Peyer's patch (tissue), 4 donors: ENCODE results near the gene SF1. TPM values are rescaled to one million over a fixed set of nuclear protein-coding genes. Genes with fewer than 3 reads are reported as not detected.

Source experiments
- DNase-seq, 3 donors: peaks; one replicate each; pipeline ENCODE4 v3.0.0-alpha.2; 2017 to 2019
- H3K27ac ChIP-seq, 4 donors: fragments of 200-600 bp; sonication (generic); one replicate each; pipeline ENCODE4 v1.5.1; 2016 to 2019
- H3K27me3 ChIP-seq, 2 donors: fragments of 200-600 bp; sonication (generic); one replicate each; pipeline ENCODE4 v1.5.1; 2019
- H3K36me3 ChIP-seq, 3 donors: fragments of 200-600 bp; sonication (generic); one replicate each; pipeline ENCODE4 v1.5.1; 2016 to 2019
- H3K4me1 ChIP-seq, 4 donors: fragments of 200-600 bp; sonication (generic); one replicate each; pipeline ENCODE4 v1.5.1; 2016 to 2019
- H3K4me3 ChIP-seq, 4 donors: fragments of 200-600 bp; sonication (generic); 1 replicate in 3 of 4; 2 replicates in 1 of 4; pipeline ENCODE4 v1.5.1; 2016 to 2019; ENCODE audit warnings: mild to moderate bottlenecking in 1 of 4
- H3K9me3 ChIP-seq, 4 donors: fragments of 200-600 bp; sonication (generic); one replicate each; pipeline ENCODE4 v1.5.1; 2016 to 2019; ENCODE audit warnings: mild to moderate bottlenecking in 1 of 4
- POLR2A ChIP-seq, 2 donors: fragments of 450-650 bp; IDR thresholded peaks; one replicate each; pipeline ENCODE4 v1.5.1; 2017; ENCODE audit warnings: antibody characterized with exemption in 2 of 2, mild to moderate bottlenecking in 2 of 2, moderate library complexity in 2 of 2
- total RNA-seq, 4 donors: library from RNA; depleted of rRNA; stranded (reverse); fragments of >200 nt; gene quantifications; one replicate each; pipeline ENCODE4 v1.1.0, GENCODE V29; 2016
- TF ChIP-seq, protein P1 (sequence below), 6 experiments: fragments of 450-650 bp in 4 of 6; fragments of 200-600 bp in 2 of 6; sonication (generic) in 1 of 6; IDR thresholded peaks; one replicate each; pipeline ENCODE4 v1.5.1; 2017 to 2019; ENCODE audit warnings: antibody characterized with exemption in 6 of 6, mild to moderate bottlenecking in 3 of 6, moderate library complexity in 1 of 6

SF1 gene
- total RNA-seq, 4 donors from 2014 or later, result 247 to 621 (median 392) TPM

DNA sequence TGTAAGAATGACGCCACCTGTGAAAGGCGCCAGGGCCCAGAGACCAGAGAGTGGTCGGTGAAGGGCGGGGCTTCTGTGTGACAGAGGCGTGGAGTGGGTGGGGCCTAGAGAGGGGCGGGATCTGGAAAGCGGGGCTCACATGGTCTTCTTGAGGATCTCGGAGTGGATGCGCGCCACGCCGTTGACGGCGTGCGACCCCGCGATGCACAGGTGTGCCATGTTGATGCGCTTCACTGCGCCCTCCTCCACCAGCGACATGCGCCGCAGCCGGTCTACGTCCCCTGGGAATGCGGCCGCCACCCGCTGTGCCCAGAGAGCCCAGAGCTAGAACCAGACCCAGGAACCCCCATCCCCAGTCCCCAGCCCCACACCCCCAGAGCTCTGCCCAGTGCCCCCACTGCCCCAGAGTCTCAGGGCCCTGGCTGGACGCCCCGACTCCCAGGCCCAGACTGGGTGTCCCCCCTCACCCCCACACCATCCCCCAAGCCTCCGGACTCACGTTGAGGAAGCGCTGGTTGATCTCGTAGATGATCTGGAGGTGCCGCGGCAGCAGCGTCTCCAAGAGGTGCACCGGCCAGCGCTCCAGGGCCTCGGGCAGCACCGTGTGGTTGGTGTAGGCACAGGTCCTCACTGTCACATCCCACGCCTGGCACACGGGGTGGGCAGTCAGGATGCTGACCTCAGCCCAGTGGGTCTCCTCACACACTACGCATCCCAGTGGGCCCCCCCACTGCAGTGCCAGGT lies 24.8 kb downstream of the SF1 start:
- H3K27me3 ChIP-seq, result no peaks in the 10 kb centered on the region
- no peaks in the 10 kb centered on the region for H3K36me3 ChIP-seq
- no peak overlapping the region for H3K27ac ChIP-seq
- DNase-seq, result peak in 1 of 3 donors; percentile 27
- TF ChIP-seq, protein P1, sequence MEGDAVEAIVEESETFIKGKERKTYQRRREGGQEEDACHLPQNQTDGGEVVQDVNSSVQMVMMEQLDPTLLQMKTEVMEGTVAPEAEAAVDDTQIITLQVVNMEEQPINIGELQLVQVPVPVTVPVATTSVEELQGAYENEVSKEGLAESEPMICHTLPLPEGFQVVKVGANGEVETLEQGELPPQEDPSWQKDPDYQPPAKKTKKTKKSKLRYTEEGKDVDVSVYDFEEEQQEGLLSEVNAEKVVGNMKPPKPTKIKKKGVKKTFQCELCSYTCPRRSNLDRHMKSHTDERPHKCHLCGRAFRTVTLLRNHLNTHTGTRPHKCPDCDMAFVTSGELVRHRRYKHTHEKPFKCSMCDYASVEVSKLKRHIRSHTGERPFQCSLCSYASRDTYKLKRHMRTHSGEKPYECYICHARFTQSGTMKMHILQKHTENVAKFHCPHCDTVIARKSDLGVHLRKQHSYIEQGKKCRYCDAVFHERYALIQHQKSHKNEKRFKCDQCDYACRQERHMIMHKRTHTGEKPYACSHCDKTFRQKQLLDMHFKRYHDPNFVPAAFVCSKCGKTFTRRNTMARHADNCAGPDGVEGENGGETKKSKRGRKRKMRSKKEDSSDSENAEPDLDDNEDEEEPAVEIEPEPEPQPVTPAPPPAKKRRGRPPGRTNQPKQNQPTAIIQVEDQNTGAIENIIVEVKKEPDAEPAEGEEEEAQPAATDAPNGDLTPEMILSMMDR (IDR thresholded peaks at IDR 0.05), result no peak
- TF ChIP-seq POLR2A (IDR thresholded peaks at IDR 0.05), result no peak
- H3K4me3 ChIP-seq, result no peak overlapping the region
- H3K4me1 ChIP-seq, result no peaks in the 10 kb centered on the region
- no peaks in the 10 kb centered on the region for H3K9me3 ChIP-seq

DNA sequence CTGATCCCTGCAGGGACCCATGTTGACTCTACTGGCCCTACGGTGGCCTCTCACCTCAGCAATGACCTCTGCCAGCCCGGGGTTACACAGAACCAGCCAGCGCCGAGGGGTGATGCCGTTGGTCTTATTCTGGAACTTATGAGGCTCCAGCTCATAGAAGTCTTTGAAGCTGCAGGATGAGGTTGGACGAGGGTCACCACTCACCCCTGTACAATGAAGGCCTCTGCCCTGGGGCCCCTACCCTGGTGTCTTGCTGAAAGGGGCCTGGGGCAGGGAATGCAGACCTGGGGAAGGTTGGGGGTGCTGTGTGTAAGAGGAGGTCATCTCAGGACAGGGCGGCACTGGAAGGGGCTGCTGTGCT lies 25.3 kb downstream of the SF1 start:
- Histone ChIP-seq H3K27me3 (no peaks in the 10 kb centered on the region), H3K4me1 (no peaks in the 10 kb centered on the region), H3K9me3 (no peaks in the 10 kb centered on the region), H3K36me3 (no peaks in the 10 kb centered on the region), H3K27ac (no peak overlapping the region), H3K4me3 (no peak overlapping the region)
- TF ChIP-seq, protein P1 (IDR thresholded peaks at IDR 0.05), result no peak
- TF ChIP-seq POLR2A (IDR thresholded peaks at IDR 0.05), result no peak
- DNase-seq, result peak in 1 of 3 donors; percentile 34

DNA sequence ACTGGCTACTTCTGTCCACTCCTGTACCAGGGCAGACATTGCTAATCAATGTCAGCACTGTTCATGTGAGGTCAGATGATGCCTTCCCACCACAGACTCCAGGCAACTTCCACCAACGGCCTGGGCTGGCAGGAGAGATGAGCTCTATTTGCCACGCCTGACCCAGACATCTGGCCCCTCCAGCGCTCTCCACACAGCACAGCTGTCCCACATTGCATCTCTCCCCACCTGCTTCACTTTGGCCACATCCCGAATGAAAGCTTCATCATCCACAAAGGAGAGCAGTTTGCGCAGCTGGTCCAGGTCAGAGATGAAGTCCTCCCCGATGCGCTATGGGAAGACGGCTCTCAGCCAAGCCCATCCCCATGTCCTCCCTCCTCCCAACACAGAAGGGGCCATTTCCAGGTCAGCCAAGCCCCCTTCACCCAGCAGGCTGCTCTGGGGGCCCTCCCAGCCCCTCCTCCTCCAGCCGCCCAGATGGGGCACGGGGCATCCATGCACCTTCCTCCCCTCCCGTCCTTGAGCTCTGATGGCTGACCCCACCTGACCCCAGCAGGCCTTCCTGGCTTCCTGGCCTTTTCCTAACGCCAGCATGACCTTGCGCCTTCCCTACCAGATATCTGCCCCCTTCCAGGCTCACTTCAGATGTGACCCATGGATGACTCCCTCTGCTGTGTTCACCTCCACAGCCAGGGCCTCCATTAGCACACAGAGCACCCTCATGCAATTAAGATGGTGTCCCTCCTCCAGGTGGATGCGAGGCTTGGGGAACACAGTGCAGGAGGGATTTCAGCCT lies 26.0 kb downstream of the SF1 start:
- H3K4me3 ChIP-seq, result no peak overlapping the region
- DNase-seq, result peak in 1 of 3 donors; percentile 27
- H3K27ac ChIP-seq, result no peak overlapping the region
- no peaks in the 10 kb centered on the region for H3K27me3 ChIP-seq
- H3K4me1 ChIP-seq, result no peaks in the 10 kb centered on the region
- no peaks in the 10 kb centered on the region for H3K36me3 ChIP-seq
- no peak for TF ChIP-seq POLR2A (IDR thresholded peaks at IDR 0.05)
- TF ChIP-seq, protein P1 (IDR thresholded peaks at IDR 0.05), result no peak
- no peaks in the 10 kb centered on the region for H3K9me3 ChIP-seq

DNA sequence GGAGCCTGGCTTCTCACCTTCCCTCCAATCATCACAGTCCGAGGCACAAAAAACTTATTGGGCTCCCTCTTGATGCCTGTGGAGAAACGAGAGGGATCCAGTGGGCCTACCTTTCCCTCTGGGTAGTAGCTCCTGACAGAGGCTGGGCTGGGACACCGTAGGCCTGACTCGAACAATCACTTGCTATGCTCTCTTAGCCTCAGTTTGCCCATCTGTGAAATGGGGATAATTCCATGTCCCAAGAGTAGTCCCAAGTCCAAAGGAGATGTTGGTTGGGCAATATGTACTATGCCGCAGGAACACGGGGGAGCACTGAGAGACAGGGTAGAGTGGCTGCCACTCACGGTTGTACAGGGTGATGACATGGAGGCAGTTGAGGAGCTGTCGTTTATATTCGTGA lies 26.8 kb downstream of the SF1 start:
- no peak for DNase-seq
- H3K27me3 ChIP-seq, result no peaks in the 10 kb centered on the region
- H3K27ac ChIP-seq, result no peak overlapping the region
- no peaks in the 10 kb centered on the region for H3K9me3 ChIP-seq
- TF ChIP-seq POLR2A (IDR thresholded peaks at IDR 0.05), result no peak
- TF ChIP-seq, protein P1 (IDR thresholded peaks at IDR 0.05), result no peak
- H3K4me3 ChIP-seq, result no peak overlapping the region
- no peaks in the 10 kb centered on the region for H3K4me1 ChIP-seq
- no peaks in the 10 kb centered on the region for H3K36me3 ChIP-seq

DNA sequence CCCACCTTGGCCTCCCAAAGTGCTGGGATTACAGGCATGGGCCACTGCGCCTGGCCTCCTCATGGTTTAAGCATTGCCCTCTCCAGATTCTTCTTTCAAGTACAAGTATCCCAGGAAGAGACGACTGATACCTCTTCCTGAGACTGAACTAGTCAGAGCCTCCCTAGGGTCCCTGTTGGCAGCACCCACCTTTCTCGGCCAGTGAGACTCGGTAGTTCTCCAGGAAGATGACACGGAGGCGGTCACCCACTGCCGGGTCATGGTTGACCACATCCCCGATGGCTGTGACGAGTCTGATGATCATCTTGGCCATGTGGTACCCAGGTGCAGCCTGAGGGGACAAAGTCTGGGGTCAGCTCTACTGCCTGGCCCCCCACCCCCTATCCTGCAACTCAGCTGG lies 27.2 kb downstream of the SF1 start:
- Histone ChIP-seq H3K36me3 (no peaks in the 10 kb centered on the region), H3K4me3 (no peak overlapping the region), H3K27me3 (no peaks in the 10 kb centered on the region), H3K27ac (peak overlapping the region in 1 of 4 donors; percentile 17), H3K4me1 (peaks cover 0 to 4% (median 0%) of the 10 kb centered on the region in 4 donors), H3K9me3 (no peaks in the 10 kb centered on the region)
- DNase-seq, result peak in 1 of 3 donors; percentile 26
- TF ChIP-seq, protein P1 (IDR thresholded peaks at IDR 0.05), result no peak
- no peak for TF ChIP-seq POLR2A (IDR thresholded peaks at IDR 0.05)
